ENCODE results near the gene FANCC.
A peak's percentile ranks its signal among the peaks of the same experiment; 100 is the strongest.
"Not testable (repeated sequence)": the region's sequence is repeated elsewhere in the genome, so short reads cannot be mapped to it uniquely, and the experiment has no call there.

FANCC gene

DNA sequence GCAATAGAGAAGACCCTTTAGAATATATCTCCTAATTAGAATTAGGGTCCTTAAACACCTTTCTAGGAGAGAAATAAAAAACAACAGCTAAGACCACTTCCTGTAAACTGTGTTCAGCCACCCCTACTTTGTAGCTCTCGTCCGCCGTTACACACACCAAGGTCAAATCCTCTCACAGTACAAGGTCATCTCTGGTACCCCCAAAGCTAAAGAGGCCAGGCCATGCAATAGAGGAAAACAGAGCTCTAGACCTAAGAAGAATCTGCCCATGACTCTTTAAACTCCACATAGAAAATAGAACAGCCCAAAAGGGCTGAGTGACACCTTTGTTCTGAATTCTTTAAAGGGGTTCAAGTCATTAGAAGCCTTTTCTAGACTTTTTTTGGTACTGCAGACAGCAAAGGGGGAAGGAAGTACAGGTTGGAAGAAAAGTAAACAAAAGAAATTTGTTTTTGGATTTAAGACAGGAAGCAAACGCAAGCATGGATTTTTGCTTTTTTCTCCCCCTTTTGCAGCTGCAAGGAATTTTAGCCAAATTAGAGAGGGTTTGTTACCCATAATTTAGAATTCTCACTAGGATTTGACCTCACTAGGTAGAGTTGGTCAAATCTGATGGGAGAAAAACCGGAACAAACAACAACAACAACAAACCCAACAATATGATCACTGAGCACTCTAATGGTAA lies 13.4 kb upstream of the FANCC start:
- no peak for DNase-seq (ENCODE audit: low read depth in 2 of 2)

DNA sequence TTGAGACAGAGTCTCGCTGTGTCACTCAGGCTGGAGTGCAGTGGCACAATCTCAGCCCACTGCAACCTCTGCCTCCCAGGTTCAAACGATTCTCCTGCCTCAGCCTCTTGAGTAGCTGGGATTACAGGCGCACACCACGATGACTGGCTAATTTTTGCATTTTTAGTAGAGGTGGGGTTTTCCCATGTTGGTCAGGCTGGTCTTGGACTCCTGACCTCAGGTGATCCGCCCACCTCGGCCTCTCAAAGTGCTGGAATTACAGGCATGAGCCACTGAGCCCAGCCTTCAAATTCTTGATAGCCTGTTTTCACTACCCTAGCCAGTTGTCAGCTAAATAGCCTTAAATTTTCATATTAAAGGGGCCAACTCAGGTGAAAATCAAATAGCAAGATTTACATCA lies 11.6 kb upstream of the FANCC start:
- DNase-seq (ENCODE audit: low read depth in 2 of 2): not testable (repeated sequence)

DNA sequence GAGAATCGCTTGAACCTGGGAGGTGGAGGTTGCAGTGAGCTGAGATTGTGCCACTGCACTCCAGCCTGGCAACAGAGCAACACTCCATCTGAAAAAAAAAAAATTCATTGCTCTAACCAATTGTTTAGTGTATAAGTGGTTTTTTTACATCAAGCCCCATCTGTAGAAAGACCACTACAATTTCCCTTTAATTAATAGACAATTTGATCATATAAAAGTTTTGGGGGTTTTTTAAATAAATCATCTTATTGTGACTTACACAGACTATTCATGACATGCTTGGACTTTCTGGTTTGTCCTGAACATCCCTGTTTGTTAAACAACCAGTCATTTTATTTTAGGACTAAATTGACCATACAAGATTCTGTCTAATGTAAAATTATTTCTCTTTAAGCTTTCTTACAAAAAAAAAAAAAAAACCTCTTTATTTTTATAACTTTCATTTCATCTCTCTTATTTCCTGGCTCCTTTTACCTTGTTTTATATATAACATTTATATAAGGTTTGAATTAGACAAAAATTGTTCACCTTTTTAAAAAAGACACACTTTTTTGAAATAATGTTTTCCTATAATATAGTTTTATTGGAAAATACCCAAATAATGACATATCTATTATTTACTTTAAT lies 9.8 kb upstream of the FANCC start:
- no peak for DNase-seq (ENCODE audit: low read depth in 2 of 2)

DNA sequence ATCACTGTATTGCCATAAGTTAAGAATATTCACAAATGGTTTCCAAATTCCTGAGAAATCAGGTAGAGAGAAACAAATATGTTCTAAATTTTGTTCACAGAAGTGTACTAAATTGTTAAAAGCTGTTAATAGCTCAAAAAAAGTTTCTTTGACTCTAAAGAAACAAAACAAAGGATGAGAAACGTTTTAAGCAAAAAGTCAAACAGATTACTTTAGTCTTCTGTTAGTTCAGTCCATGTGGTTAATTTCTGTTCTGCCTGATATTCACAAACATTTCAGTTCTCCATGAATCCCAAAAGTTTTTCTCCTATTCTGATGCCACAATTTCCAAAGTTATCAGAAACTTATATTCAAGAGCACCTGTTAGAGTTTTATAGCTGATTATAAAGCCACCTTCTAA lies 7.7 kb upstream of the FANCC start:
- no peak for DNase-seq (ENCODE audit: low read depth in 2 of 2)

GRCh38 chr9:95317893-95318211 lies 343 bp upstream of the FANCC start:
- DNase-seq (ENCODE audit: low read depth in 2 of 2): no peak

- DNase-seq (ENCODE audit: low read depth in 2 of 2): peak; percentile 44 to 47
Observed at GRCh38 chr9:95316794-95317118, 753 bp downstream of the FANCC start.

GRCh38 chr9:95316274-95316673 lies 1.2 kb downstream of the FANCC start:
- DNase-seq (ENCODE audit: low read depth in 2 of 2): no peak

DNA sequence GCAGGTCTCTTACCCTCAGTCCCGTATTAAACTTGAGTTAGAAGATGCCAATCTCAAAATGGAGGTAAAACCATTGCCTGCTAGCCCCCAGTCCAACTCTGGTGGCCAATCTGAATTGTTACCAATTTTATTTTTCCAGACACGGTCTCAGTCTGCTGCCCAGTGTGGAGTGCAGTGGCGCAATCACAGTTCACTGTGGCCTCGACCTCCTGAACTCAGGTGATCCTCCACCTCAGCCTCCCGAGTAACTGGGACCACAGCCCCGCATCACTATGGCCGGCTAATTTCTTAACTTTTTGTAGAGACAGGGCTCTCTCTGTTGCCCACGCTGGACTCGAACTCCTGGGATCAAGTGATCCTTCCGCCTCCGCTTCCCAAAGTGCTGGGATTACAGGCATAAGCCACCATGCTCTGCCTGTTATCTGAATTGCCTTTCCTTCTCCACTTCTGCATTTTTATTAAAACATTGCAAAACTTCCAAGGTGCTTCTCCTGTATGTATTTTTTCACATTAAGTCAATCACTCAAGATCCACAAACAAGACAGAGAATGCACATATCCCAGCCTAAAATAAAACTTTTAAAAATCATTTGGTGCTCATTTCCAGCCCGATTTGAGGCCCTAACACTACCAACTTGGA lies 2.3 kb downstream of the FANCC start:
- no peak for DNase-seq (ENCODE audit: low read depth in 2 of 2)

DNA sequence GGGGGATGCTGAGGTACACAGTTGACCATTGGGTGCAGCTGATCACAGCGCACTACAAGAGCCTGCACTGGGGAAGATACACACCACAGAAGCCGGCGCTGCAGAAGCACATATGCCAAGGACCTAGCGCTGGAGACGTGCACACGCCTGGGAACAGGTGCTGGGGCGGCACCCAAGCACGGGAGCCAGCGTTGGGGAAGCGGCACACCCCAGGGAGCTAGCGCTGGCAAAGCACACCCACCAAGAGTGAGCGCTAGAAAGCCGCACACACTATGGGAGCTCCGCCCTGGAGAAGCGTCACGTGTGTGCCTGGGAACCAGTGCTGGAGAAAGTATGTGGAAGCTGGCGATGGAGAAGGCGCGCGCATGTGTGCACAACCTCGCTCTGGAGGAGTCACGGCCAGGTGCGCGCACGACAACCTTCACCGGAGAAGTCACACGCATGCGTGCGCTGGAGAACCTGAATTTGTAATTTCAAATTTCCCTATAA lies 4.5 kb downstream of the FANCC start:
- no peak for DNase-seq (ENCODE audit: low read depth in 2 of 2)

DNA sequence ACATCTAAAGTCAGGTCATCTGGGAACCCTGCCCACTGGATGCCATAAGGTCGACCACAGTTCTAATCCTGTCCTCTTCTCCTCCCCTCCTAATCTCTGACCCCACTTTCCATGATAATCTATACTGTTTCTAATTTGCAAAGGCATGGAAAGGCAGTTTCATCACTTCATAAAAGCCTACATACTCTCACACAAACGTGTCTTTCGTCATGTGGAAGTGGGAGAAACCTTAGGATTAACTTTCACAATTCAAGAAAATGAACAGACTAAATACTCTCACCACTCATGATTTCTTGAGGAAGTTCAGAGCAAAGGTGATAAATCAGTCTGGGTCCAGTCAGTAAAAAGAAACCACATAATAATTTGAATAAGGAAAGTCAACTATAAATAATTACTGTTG lies 5.5 kb downstream of the FANCC start:
- no peak for DNase-seq (ENCODE audit: low read depth in 2 of 2)

DNA sequence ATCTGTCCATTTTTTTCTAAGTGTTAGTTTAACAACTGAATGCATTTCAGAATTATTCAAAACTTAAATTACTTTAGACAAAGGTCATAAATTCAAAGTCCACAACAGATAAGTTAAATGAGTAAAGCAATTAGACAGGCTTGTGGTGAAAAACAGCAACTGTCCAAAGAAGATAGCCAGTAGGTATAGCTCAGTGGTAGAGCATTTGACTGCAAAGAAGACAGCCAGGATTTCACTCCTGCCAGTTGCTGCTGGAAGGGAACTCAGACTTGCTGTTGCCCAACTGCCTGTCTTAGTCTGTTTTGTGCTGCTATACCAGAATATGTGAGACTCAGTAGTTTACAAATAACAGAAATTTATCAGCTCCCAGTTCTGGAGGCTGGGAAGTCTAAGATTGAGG lies 10.0 kb downstream of the FANCC start:
- no peak for DNase-seq (ENCODE audit: low read depth in 2 of 2)

DNA sequence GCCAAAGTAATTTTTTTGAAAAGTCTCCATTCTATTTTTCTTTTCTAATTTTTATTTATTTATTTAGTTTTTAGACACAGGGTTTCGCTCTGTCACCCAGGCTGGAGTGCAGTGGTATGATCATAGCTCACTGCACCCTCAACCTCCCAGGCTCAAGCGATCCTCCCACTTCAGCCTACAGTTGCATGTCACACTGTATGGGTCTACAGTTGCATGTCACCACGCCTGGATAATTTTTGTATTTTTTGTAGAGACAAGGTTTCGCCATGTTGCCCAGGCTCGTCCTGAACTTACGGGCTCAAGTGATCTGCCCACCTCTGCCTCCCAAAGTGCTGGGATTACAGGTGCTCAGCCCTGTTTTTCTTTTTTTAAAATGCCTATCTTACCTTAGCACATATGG lies 10.7 kb downstream of the FANCC start:
- no peak for DNase-seq (ENCODE audit: low read depth in 2 of 2)

DNA sequence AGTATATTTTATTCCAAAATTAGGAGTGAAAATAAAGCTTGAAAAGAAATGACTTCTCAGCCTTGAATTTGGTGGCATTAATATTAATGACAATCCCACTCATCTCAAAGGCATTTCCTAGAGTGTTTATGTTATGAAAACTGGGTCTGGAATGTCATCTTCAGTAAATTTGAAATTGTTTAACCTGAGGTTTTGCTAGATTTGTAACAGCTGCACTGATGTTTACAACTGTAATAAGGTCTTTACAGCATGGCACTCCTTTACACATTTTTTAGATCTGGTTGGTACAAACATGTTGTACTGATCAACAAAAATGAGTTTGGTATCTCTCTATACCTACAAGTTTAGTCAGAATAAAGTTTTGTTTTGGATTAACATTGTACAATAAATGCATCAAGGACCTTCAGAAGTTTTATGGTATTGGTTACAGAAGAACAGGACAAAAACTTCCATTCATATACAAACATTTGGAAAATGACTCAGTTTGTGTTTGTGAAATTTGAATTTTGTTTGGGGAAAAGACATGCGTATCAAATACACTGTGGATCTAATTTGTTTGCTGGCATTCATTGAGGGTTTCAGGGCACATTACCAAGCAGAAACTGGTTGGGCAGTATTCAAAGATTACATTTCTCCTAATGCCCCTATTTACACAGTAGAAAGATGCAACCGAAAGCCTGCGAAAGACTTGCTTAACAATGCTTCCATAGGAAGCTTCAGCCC lies 11.6 kb downstream of the FANCC start:
- DNase-seq (ENCODE audit: low read depth in 2 of 2): no peak

GRCh38 chr9:95302479-95302878 lies 15.0 kb downstream of the FANCC start:
- no peak for DNase-seq (ENCODE audit: low read depth in 2 of 2)

DNA sequence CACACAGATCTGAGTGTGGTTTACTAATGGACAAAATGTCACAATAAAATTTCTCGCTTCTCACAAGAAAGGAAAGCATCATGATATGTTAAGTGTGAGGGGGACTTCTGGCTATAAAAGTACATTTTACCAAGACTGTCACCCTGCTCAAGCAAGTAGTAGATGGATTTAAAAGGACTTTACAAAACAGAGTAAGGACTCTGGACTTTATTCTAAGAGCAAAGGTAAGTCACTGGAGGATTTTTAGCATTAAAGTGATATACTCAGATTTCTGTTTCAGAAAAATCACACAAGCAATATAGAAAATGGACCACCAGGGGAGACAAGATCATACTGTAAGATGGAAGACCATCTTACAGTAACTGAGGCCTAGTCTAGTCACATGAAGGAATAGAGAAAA lies 19.7 kb downstream of the FANCC start:
- no peak for DNase-seq (ENCODE audit: low read depth in 2 of 2)

GRCh38 chr9:95297316-95297715 lies 20.2 kb downstream of the FANCC start:
- no peak for DNase-seq (ENCODE audit: low read depth in 2 of 2)

DNA sequence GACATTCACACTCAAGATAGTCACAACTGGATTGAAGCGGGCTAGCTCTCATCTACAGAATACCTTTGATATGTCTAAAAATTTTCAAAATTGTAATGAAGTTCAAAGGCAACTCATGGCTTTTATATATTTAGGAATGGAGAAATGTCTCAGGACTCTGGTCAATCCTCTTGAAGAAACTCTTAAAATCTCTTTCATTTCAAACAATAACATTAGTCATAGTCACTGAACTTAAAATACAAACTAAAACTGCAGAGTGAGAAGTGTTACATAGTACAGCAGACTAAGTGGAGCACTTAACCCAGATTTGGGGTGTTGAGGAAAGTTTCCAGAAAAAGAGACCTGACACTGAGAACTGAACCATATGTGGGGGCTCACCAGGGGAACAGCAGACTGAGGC lies 20.7 kb downstream of the FANCC start:
- no peak for DNase-seq (ENCODE audit: low read depth in 2 of 2)

DNA sequence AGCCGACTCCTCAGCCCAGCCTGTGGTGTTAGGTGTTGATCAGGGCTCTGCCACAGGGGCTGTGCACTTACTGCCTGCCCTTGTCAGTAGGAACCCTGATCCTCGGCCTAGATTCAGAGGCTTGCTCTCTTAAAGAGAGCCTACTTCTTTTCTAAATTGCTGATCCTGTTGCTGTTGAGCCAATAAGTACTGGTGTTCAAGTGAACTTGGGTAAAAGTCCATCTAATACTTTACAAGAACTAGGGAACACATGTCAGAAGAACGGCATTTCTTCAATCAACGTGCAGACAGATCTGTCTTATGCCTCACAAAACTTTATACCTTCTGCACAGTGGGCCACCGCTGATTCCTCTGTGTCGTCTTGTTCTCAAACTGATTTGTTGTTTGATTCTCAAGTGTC lies 24.2 kb downstream of the FANCC start:
- not testable (repeated sequence) for DNase-seq (ENCODE audit: low read depth in 2 of 2)

DNA sequence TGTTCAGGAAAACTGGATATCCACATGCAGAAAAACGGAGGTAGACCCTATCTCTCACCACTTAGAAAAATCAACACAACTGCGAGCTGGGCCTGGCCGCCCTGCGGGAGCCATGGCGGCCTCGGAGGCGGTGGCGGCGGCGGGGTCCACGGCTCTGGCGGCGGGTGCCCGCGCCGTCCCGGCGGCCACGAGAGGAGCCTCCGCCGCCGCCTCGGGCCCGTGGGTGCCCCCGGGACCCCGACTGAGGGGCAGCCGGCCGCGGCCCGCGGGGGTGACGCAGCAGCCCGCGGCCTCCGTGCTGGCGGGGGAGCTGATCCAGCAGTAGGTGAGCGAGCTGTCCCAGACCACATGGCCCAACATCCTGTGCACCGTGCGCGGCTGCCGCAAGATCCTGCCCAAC lies 25.3 kb downstream of the FANCC start:
- no peak for DNase-seq (ENCODE audit: low read depth in 2 of 2)

GRCh38 chr9:95286151-95286550 lies 31.4 kb downstream of the FANCC start:
- no peak for DNase-seq (ENCODE audit: low read depth in 2 of 2)

GRCh38 chr9:95285307-95285706 lies 32.2 kb downstream of the FANCC start:
- DNase-seq (ENCODE audit: low read depth in 2 of 2): no peak

- DNase-seq (ENCODE audit: low read depth in 2 of 2): no peak
Observed at GRCh38 chr9:95284162-95285080, 33.1 kb downstream of the FANCC start.

All from stimulated activated CD8-positive, alpha-beta memory T cell treated with anti-CD3 and anti-CD28 coated beads, Interleukin-15, amount 100 ng/mL, for 48 hours (primary cell).